ENCODE results near the gene PRMT1.

DNA sequence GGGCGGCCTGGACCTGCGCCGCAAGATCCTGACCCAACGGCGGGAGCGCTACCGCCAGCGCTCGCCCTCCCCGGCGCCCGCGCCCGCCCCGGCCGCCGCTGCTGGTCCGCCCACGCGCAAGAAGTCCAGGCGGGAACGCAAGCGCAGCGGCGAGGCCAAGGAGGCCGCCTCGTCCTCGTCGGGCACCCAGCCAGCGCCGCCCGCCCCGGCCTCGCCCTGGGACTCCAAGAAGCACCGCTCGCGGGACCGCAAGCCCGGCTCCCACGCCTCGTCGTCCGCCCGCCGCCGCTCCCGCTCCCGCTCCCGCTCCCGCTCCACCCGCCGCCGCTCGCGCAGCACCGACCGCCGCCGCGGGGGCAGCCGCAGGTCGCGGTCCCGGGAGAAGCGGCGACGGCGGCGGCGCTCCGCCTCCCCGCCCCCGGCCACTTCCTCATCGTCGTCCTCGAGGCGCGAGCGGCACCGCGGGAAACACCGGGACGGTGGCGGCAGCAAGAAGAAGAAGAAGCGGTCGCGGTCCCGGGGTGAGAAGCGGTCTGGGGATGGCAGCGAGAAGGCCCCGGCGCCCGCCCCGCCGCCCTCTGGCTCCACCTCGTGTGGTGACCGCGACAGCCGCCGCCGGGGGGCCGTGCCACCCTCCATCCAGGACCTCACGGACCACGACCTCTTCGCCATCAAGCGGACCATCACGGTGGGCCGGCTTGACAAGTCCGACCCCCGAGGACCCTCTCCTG is 25.1 kb upstream of the PRMT1 start:
- TF ChIP-seq, protein P1, sequence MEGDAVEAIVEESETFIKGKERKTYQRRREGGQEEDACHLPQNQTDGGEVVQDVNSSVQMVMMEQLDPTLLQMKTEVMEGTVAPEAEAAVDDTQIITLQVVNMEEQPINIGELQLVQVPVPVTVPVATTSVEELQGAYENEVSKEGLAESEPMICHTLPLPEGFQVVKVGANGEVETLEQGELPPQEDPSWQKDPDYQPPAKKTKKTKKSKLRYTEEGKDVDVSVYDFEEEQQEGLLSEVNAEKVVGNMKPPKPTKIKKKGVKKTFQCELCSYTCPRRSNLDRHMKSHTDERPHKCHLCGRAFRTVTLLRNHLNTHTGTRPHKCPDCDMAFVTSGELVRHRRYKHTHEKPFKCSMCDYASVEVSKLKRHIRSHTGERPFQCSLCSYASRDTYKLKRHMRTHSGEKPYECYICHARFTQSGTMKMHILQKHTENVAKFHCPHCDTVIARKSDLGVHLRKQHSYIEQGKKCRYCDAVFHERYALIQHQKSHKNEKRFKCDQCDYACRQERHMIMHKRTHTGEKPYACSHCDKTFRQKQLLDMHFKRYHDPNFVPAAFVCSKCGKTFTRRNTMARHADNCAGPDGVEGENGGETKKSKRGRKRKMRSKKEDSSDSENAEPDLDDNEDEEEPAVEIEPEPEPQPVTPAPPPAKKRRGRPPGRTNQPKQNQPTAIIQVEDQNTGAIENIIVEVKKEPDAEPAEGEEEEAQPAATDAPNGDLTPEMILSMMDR (conservative IDR thresholded peaks at IDR 0.05 in 1 of 2, IDR thresholded peaks at IDR 0.05 in 1 of 2; ENCODE audit: low read depth in 1 of 2, low read length in 2 of 2) = no peak
- no peak for TF ChIP-seq EZH2 (IDR thresholded peaks at IDR 0.05; ENCODE audit: low read length, missing control alignments)

All from fibroblast of lung (primary cell).